Uterus (tissue), 4 donors: ENCODE results near the gene DAB2. TPM values are rescaled to one million over a fixed set of nuclear protein-coding genes. Genes with fewer than 3 reads are reported as not detected.

Experiments used
- DNase-seq, 2 donors: peaks; one replicate each; pipeline ENCODE4 v3.0.0-alpha.2; 2019 to 2020
- H3K27ac ChIP-seq, 2 donors: fragments of 200-600 bp; sonication (generic); 1 replicate in 1 of 2; 2 replicates in 1 of 2; pipeline ENCODE4 v1.5.1; 2016 to 2018
- H3K27me3 ChIP-seq, 2 donors: fragments of 200-600 bp; sonication (generic); one replicate each; pipeline ENCODE4 v1.5.1; 2018 to 2019; ENCODE audit warnings: control low read depth in 1 of 2
- H3K36me3 ChIP-seq, 2 donors: fragments of 200-600 bp; sonication (generic); one replicate each; pipeline ENCODE4 v1.5.1; 2019; ENCODE audit warnings: control low read depth in 1 of 2
- H3K4me1 ChIP-seq, 2 donors: fragments of 200-600 bp; sonication (generic); one replicate each; pipeline ENCODE4 v1.5.1; 2018 to 2019; ENCODE audit warnings: control low read depth in 1 of 2
- H3K4me3 ChIP-seq, 2 donors: fragments of 200-600 bp; sonication (generic); 1 replicate in 1 of 2; 2 replicates in 1 of 2; pipeline ENCODE4 v1.5.1; 2018 to 2019; ENCODE audit warnings: mild to moderate bottlenecking in 1 of 2
- H3K9me3 ChIP-seq, 2 donors: fragments of 200-600 bp; sonication (generic); one replicate each; pipeline ENCODE4 v1.5.1; 2019; ENCODE audit warnings: control low read depth in 1 of 2
- CTCF ChIP-seq, 4 experiments: fragments of 200-600 bp in 2 of 4; fragments of 450-650 bp in 2 of 4; sonication (generic) in 2 of 4; IDR thresholded peaks; one replicate each; pipeline ENCODE4 v1.5.1; 2016 to 2019; ENCODE audit warnings: antibody characterized with exemption in 4 of 4, mild to moderate bottlenecking in 2 of 4, moderate library complexity in 1 of 4
- POLR2A ChIP-seq, 2 donors: fragments of 450-650 bp; IDR thresholded peaks; one replicate each; pipeline ENCODE4 v1.6.1; 2016; ENCODE audit warnings: antibody characterized with exemption in 2 of 2, mild to moderate bottlenecking in 1 of 2, moderate library complexity in 1 of 2
- intact Hi-C: fragments of 100-400 bp; cut with DNase I; formaldehyde crosslinking; loops from one replicate; pipeline ENCODE4 v1.15.1; 2023; ENCODE audit warnings: low total_unique reads
- total RNA-seq, 4 donors: library from RNA; depleted of rRNA in 3 of 4; stranded (reverse); fragments of >200 nt in 3 of 4; gene quantifications; one replicate each; pipeline versions ENCODE4 v1.1.0 to v1.2.4, GENCODE V29; 2014 to 2023
- donor health status: DM: yes; HTN: yes; CAD: no.

DAB2 gene
- total RNA-seq, 4 donors from 2014 or later: 23.1 to 80.1 (median 56.7) TPM

- TF ChIP-seq CTCF (IDR thresholded peaks at IDR 0.05) (no peak), POLR2A (IDR thresholded peaks at IDR 0.05) (no peak)
- no peak overlapping the region for H3K27ac ChIP-seq
- DNase-seq: no peak
- intact Hi-C loops: no loop called here
- H3K36me3 ChIP-seq: no peaks in the 10 kb centered on the region
- H3K4me1 ChIP-seq: no peaks in the 10 kb centered on the region
- no peaks in the 10 kb centered on the region for H3K9me3 ChIP-seq
- no peaks in the 10 kb centered on the region for H3K27me3 ChIP-seq
- no peak overlapping the region for H3K4me3 ChIP-seq
Measured at GRCh38 chr5:39331861-39332381, 92.9 kb downstream of the DAB2 start.

- H3K9me3 ChIP-seq: no peaks in the 10 kb centered on the region
- no peaks in the 10 kb centered on the region for H3K27me3 ChIP-seq
- no peak overlapping the region for H3K4me3 ChIP-seq
- TF ChIP-seq POLR2A (IDR thresholded peaks at IDR 0.05): no peak
- TF ChIP-seq CTCF (IDR thresholded peaks at IDR 0.05): no peak
- H3K4me1 ChIP-seq: no peaks in the 10 kb centered on the region
- intact Hi-C loops: no loop called here
- DNase-seq: no peak
- no peaks in the 10 kb centered on the region for H3K36me3 ChIP-seq
- no peak overlapping the region for H3K27ac ChIP-seq
Measured at GRCh38 chr5:39328731-39329130, 96.0 kb downstream of the DAB2 start.

- Histone ChIP-seq H3K36me3 (no peaks in the 10 kb centered on the region), H3K27me3 (no peaks in the 10 kb centered on the region), H3K9me3 (no peaks in the 10 kb centered on the region), H3K4me3 (no peak overlapping the region), H3K4me1 (no peaks in the 10 kb centered on the region), H3K27ac (no peak overlapping the region)
- intact Hi-C loops: no loop called here
- DNase-seq: no peak
- no peak for TF ChIP-seq CTCF (IDR thresholded peaks at IDR 0.05)
- TF ChIP-seq POLR2A (IDR thresholded peaks at IDR 0.05): no peak
Measured at GRCh38 chr5:39323542-39323941, 101.2 kb downstream of the DAB2 start.

Other genes starting within 250 kb of the DAB2 start
- 10 to 100 TPM in 1 of 4 donors, 1 to 10 TPM in 3; 1.8 to 16.5 (median 4.8) TPM for gene FYB1, start 205.4 kb downstream of the DAB2 start, total RNA-seq
- gene C9, start 60.5 kb downstream of the DAB2 start, total RNA-seq: not detected